Right cardiac atrium (tissue), 5 donors: ENCODE measurements around the gene STIM2. TPM values are rescaled to one million over a fixed set of nuclear protein-coding genes. Genes with fewer than 3 reads are reported as not detected.
"Not testable (repeated sequence)": the region's sequence is repeated elsewhere in the genome, so short reads cannot be mapped to it uniquely, and the experiment has no call there.

Experiments
- ATAC-seq, 2 donors: fragments of 200-7000 bp; cut with Tn5 transposase; one replicate each; pipeline versions ENCODE4 v1.8.0 to v1.9.1; 2020; ENCODE audit warnings: moderate library complexity in 2 of 2, mild to moderate bottlenecking in 1 of 2
- DNase-seq, 3 donors: peaks; one replicate each; pipeline ENCODE4 v3.0.0-alpha.2; 2020
- H3K27ac ChIP-seq: one replicate; pipeline ENCODE4 v1.5.1; 2013; ENCODE audit warnings: mild to moderate bottlenecking, low read length, control low read depth, moderate library complexity
- H3K27me3 ChIP-seq: one replicate; pipeline ENCODE4 v1.6.1; 2013; ENCODE audit not compliant: control insufficient read depth, insufficient read depth
- H3K4me1 ChIP-seq: one replicate; pipeline ENCODE4 v1.6.1; 2013; ENCODE audit warnings: low read length; ENCODE audit not compliant: control insufficient read depth, insufficient read depth
- H3K4me3 ChIP-seq: one replicate; pipeline ENCODE4 v1.5.1; 2013; ENCODE audit warnings: low read length, control low read depth
- H3K9me3 ChIP-seq: one replicate; pipeline ENCODE4 v1.6.1; 2013; ENCODE audit warnings: low read length; ENCODE audit not compliant: control insufficient read depth
- WGBS: extraction: QIAGEN DNeasy Blood & Tissue Kit; methylation state at CpG from one replicate; pipeline ENCODE4 v1.1.7; 2013; 5-methylcytosine and 5-hydroxymethylcytosine counted together
- intact Hi-C, 4 donors: fragments of 100-400 bp; cut with DNase I; formaldehyde crosslinking; loops; one replicate each; pipeline versions ENCODE4 v1.11.0 to v1.14.0; 2022 to 2023
- polyA plus RNA-seq: library from polyadenylated mRNA; stranded (reverse); fragments of 200-250 nt; gene quantifications from one replicate; pipeline ENCODE4 v1.2.3, GENCODE V29; 2013
- total RNA-seq, 4 donors: library from RNA; stranded (reverse); fragmentation: NEBNext Ultra II Directional; extraction: Animal tissue kit (Norgen Biotek cat#: 25700); gene quantifications; one replicate each; pipeline ENCODE4 v1.2.1, GENCODE V29; 2021
- donor health status: healthy with polysubstance abuse.
- donor health status: DM: no; HTN: yes; CAD: no.
- donor health status: DM: no; HTN: no; CAD: no.
- donor health status: DM: no; HTN: yes; CAD: no; lungs with severe emphysema.
- donor health status: DM: yes; HTN: yes; CAD: no.

The STIM2 gene
- total and polyA plus RNA-seq, 5 donors, result 6.0 to 20.8 (median 15.6) TPM

GRCh38 chr4:26884486-26884988 lies 23.9 kb downstream of the STIM2 start:
- H3K4me1 ChIP-seq, result peaks cover 3% of the 10 kb centered on the region
- H3K27me3 ChIP-seq, result no peaks in the 10 kb centered on the region
- no peak overlapping the region for H3K4me3 ChIP-seq
- H3K9me3 ChIP-seq, result no peaks in the 10 kb centered on the region
- no peak for ATAC-seq
- WGBS, result 63% methylated on average over 5 of the region's 5 CpGs
- no peak overlapping the region for H3K27ac ChIP-seq
- intact Hi-C loops, result no loop called here
- DNase-seq, result no peak

DNA sequence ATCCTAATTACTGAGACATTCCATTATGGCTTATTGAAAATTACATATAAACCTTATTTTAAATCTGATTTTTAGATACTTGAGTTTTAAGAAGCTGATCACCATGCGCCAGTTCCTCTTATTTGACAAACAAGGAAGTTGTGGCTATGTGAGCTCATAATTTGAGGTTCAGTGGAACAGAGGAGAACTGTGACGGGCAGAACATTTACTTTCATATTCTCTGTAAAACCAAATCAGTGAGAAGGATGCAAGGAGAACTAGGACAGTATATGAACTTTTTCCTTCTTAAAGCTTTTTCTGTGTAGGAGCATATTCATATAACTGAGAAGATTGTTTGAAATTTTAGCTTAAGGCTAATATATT lies 25.3 kb downstream of the STIM2 start:
- ATAC-seq (peak in 1 of 2 donors; percentile 64), DNase-seq (no peak)
- H3K4me1 ChIP-seq, result no peaks in the 10 kb centered on the region
- intact Hi-C loops, result no loop called here
- WGBS, result 80% methylated on average over 2 of the region's 2 CpGs
- no peaks in the 10 kb centered on the region for H3K27me3 ChIP-seq
- H3K4me3 ChIP-seq, result no peak overlapping the region
- H3K9me3 ChIP-seq, result no peaks in the 10 kb centered on the region
- no peak overlapping the region for H3K27ac ChIP-seq

DNA sequence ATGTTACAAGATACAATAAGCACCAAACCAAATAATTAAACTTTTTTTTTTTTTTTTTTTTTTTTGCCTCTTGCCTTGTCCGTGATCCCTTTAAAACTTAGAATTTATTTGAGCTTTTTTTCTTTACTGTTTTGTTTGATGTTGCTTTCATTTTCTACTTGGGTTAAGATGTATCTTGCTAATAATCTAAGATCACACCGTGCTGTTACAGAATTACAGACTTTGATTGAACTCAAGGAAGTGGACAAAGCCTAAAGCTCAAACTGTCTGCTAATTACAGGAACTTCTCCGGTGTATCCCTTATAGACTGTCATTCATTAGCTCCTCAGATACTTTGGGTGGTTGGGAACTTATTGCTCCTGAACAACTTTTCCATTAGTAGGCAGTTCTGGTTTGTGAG lies 26.5 kb downstream of the STIM2 start:
- no peaks in the 10 kb centered on the region for H3K27me3 ChIP-seq
- ATAC-seq (no peak), DNase-seq (no peak)
- H3K4me1 ChIP-seq, result no peaks in the 10 kb centered on the region
- no peak overlapping the region for H3K4me3 ChIP-seq
- no peaks in the 10 kb centered on the region for H3K9me3 ChIP-seq
- no peak overlapping the region for H3K27ac ChIP-seq
- intact Hi-C loops, result no loop called here
- WGBS, result 44% methylated on average over 3 of the region's 3 CpGs

DNA sequence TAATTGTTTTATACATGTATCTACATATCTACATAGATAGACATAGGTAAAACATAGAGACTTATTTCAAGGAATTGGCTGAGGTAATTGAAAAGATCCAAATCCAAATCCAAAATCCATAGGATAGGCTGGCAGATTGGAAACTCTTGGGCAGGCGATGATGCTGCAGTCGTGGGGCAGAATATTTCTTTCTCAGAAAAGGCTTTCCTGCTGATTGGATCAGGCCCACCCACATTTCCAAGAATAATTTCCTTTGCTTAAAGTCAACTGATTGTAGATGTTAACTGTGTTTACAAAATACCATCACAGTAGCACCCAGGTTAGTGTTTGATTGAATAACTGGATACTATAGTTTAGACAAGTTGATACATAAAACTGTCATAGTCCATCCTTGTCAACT lies 27.2 kb downstream of the STIM2 start:
- no peaks in the 10 kb centered on the region for H3K9me3 ChIP-seq
- 83% methylated on average over 2 of the region's 2 CpGs for WGBS
- ATAC-seq (no peak), DNase-seq (no peak)
- H3K4me3 ChIP-seq, result no peak overlapping the region
- no peaks in the 10 kb centered on the region for H3K27me3 ChIP-seq
- intact Hi-C loops, result no loop called here
- H3K27ac ChIP-seq, result no peak overlapping the region
- no peaks in the 10 kb centered on the region for H3K4me1 ChIP-seq

GRCh38 chr4:26889356-26889755 lies 28.7 kb downstream of the STIM2 start:
- H3K27ac ChIP-seq, result no peak overlapping the region
- no peaks in the 10 kb centered on the region for H3K9me3 ChIP-seq
- no peak overlapping the region for H3K4me3 ChIP-seq
- DNase-seq (no peak), ATAC-seq (no peak)
- H3K27me3 ChIP-seq, result no peaks in the 10 kb centered on the region
- intact Hi-C loops, result no loop called here
- H3K4me1 ChIP-seq, result no peaks in the 10 kb centered on the region
- 93% methylated on average over 3 of the region's 3 CpGs for WGBS

- Histone ChIP-seq H3K4me1 (no peaks in the 10 kb centered on the region), H3K4me3 (no peak overlapping the region), H3K27ac (no peak overlapping the region), H3K27me3 (no peaks in the 10 kb centered on the region), H3K9me3 (no peaks in the 10 kb centered on the region)
- intact Hi-C loops, result no loop called here
- ATAC-seq, result no peak
- DNase-seq, result no peak
Measured at GRCh38 chr4:26891054-26891453, 30.4 kb downstream of the STIM2 start.

DNA sequence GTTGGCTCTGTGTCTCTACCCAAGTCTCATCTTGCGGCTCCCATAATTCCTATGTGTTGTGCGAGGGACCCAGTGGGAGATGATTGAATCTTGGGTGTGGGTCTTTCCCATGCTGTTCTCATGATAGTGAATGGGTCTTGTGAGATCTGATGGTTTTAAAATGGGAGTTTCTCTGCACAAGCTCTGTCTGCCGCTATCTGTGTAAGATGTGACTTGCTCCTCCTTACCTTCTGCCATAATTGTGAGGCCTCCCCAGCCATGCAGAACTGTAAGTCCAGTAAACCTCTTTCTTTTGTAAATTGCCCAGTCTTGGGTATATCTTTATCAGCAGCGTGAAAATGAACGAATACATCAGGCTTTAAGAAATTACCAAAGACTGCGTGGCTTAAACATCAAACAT lies 31.2 kb downstream of the STIM2 start:
- DNase-seq (no peak), ATAC-seq (no peak)
- Histone ChIP-seq H3K27ac (no peak overlapping the region), H3K27me3 (no peaks in the 10 kb centered on the region), H3K4me1 (no peaks in the 10 kb centered on the region), H3K9me3 (no peaks in the 10 kb centered on the region), H3K4me3 (no peak overlapping the region)
- 98% methylated on average over 6 of the region's 6 CpGs for WGBS
- intact Hi-C loops, result no loop called here

DNA sequence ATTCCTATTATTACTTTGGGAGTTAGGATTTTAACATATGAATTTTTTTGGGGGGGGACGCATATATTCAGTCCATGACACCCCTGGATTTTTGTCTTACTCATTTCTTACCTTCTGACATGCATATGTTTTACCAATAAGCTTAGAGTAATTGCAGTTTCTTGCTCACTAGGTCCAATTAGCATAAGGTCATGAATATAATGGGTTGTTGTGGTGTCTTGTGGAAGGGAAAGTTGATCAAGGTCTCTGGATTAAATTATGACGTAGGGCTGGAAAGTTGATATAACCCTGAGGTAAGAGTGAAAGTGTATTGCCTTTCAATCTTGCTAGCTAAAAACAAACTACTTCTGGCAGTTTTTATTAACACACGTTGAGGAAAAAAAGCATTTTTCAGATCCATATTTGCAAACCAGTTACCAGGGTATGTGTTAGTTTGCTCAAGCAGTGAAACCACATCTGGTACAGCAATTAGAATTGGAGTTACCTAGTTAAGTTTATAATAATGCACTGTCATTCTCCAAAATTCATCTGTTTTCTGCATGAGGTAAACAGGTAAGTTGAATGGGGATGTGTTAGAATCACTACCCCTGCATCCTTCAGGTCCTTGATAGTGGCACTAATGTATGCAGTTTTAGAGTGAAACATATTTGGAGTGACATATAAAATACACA lies 32.0 kb downstream of the STIM2 start:
- 88% methylated on average over 3 of the region's 3 CpGs for WGBS
- no peak overlapping the region for H3K27ac ChIP-seq
- ATAC-seq (no peak), DNase-seq (no peak)
- H3K9me3 ChIP-seq, result no peaks in the 10 kb centered on the region
- no peaks in the 10 kb centered on the region for H3K4me1 ChIP-seq
- intact Hi-C loops, result no loop called here
- H3K4me3 ChIP-seq, result no peak overlapping the region
- H3K27me3 ChIP-seq, result no peaks in the 10 kb centered on the region

GRCh38 chr4:26893491-26893890 lies 32.9 kb downstream of the STIM2 start:
- H3K27ac ChIP-seq, result no peak overlapping the region
- DNase-seq, result no peak
- H3K27me3 ChIP-seq, result no peaks in the 10 kb centered on the region
- intact Hi-C loops, result no loop called here
- WGBS, result 85% methylated on average over 2 of the region's 2 CpGs
- ATAC-seq, result no peak
- no peaks in the 10 kb centered on the region for H3K9me3 ChIP-seq
- no peak overlapping the region for H3K4me3 ChIP-seq
- H3K4me1 ChIP-seq, result no peaks in the 10 kb centered on the region

GRCh38 chr4:26894881-26895280 lies 34.2 kb downstream of the STIM2 start:
- ATAC-seq, DNase-seq: not testable (repeated sequence)
- 98% methylated on average over 7 of the region's 7 CpGs for WGBS

DNA sequence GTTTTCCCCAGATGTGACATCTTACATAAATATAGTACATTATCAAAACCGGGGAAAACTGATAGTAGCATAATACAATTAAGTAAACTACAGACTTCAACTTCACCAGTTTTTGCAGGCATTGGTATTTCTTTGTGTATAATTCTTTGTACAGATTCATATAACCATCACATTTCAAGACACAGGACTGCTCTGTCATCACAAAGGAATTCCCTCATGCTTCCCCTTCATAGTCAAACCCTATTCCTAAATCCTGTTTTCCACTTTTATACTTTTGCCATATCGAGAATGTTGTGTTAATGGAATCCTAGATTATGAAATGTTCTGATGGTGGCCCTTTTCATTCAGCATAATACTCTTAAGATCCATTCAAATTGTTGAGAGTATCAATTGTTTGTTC lies 36.0 kb downstream of the STIM2 start:
- intact Hi-C loops, result no loop called here
- ATAC-seq (no peak), DNase-seq (no peak)

More at GRCh38 chr4:26894881-26895280, 34.2 kb downstream of the STIM2 start:
- H3K9me3 ChIP-seq, H3K4me1 ChIP-seq, H3K4me3 ChIP-seq, H3K27me3 ChIP-seq, intact Hi-C loops, H3K27ac ChIP-seq: not testable (repeated sequence)

DNA sequence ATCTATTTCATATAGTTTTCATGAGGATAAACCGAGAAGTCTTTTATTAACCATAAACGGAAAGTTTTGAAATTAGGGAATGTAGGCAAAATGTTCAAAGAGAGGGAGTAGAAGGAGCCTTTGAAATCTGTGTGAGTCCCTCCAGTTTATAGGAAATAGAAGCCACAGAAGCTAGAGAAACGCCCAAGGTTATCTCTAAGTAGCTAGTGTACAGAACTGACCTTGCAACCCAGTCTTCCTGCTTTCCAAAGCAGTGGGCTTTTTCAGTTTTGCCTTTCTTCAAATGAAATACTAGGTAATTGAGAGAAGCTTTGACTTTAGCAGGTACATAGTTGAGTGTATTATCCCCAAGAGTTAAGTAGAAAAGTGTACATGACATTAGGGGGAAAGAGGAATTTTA lies 39.4 kb downstream of the STIM2 start:
- DNase-seq, result no peak
- Histone ChIP-seq H3K4me1 (no peaks in the 10 kb centered on the region), H3K27me3 (no peaks in the 10 kb centered on the region), H3K27ac (no peak overlapping the region), H3K9me3 (no peaks in the 10 kb centered on the region), H3K4me3 (no peak overlapping the region)
- 43% methylated on average over 3 of the region's 3 CpGs for WGBS
- intact Hi-C loops, result no loop called here
- ATAC-seq, result peak in 1 of 2 donors; percentile 89

More for the DNA sequence above, 36.0 kb downstream of the STIM2 start:
- Histone ChIP-seq H3K4me3 (no peak overlapping the region), H3K27ac (no peak overlapping the region), H3K9me3 (no peaks in the 10 kb centered on the region), H3K27me3 (no peaks in the 10 kb centered on the region), H3K4me1 (no peaks in the 10 kb centered on the region)
- WGBS, result 67% methylated on average over 2 of the region's 2 CpGs
